Measurements from ENCODE around the gene AGMAT.

The AGMAT gene

GRCh38 chr1:15522551-15522950 is 62.3 kb downstream of the AGMAT start:
- DNase-seq: no peak
